Measurements from ENCODE around the gene WFS1.

GRCh38 chr4:6290769-6291547, 21.3 kb downstream of the WFS1 start:
- TF ChIP-seq CTCF (conservative IDR thresholded peaks at IDR 0.05 in 1 of 2, IDR thresholded peaks at IDR 0.05 in 1 of 2; ENCODE audit: low read depth in 1 of 2, low read length in 2 of 2) (no peak), EZH2 (IDR thresholded peaks at IDR 0.05; ENCODE audit: low read length, missing control alignments) (no peak)

Measured in fibroblast of lung (primary cell).